Activated CD4-positive, alpha-beta T cell treated with anti-CD3 and anti-CD28 coated beads for 36 hours (primary cell): Measurements from ENCODE around the gene DAO. TPM values are rescaled to one million over a fixed set of nuclear protein-coding genes. Genes with fewer than 3 reads are reported as not detected.

Source experiments
- ATAC-seq: fragments of 200-7000 bp; cut with Tn5 transposase; one replicate; pipeline ENCODE4 v1.10.0; 2021; ENCODE audit warnings: mild to moderate bottlenecking, moderate library complexity
- CTCF ChIA-PET: fragments of 350-600 bp; sonication (Branson Sonifier 250); formaldehyde crosslinking; loops from one replicate; lab custom pipeline; 2021; ENCODE audit warnings: antibody characterized with exemption; lab: Charles Lee
- POLR2A ChIA-PET: fragments of 350-600 bp; sonication (Branson Sonifier 250); formaldehyde crosslinking; loops from one replicate; lab custom pipeline; 2021; ENCODE audit warnings: antibody characterized with exemption, inconsistent platforms; lab: Charles Lee
- DNase-seq: peaks from one replicate; pipeline ENCODE4 v3.0.0-alpha.2; 2020
- H3K27ac Mint-ChIP-seq: one replicate; pipeline ENCODE4 v1.8.0; 2021; ENCODE audit warnings: mixed read lengths
- H3K27me3 Mint-ChIP-seq: one replicate; pipeline ENCODE4 v1.8.0; 2021; ENCODE audit warnings: mixed read lengths
- H3K36me3 Mint-ChIP-seq: one replicate; pipeline ENCODE4 v1.8.0; 2021; ENCODE audit warnings: low read depth, mixed read lengths
- H3K4me1 Mint-ChIP-seq: one replicate; pipeline ENCODE4 v1.8.0; 2021; ENCODE audit warnings: mixed read lengths
- H3K4me3 Mint-ChIP-seq: one replicate; pipeline ENCODE4 v1.8.0; 2021; ENCODE audit warnings: mild to moderate bottlenecking, moderate library complexity, mixed read lengths
- H3K9me3 Mint-ChIP-seq: one replicate; pipeline ENCODE4 v1.8.0; 2021; ENCODE audit warnings: low read depth, mixed read lengths
- intact Hi-C, 2 experiments: fragments of 100-400 bp; cut with DNase I in 1 of 2; cut with micrococcal nuclease in 1 of 2; formaldehyde crosslinking; loops; one replicate each; pipeline versions ENCODE4 v1.14.2 to v1.15.1; 2022 to 2024; cut with DNase I, micrococcal nuclease
- total RNA-seq, 2 experiments: library from RNA; stranded (reverse); gene quantifications; one replicate each; pipeline ENCODE4 v1.2.3, GENCODE V29; 2021

The DAO gene
- total RNA-seq, 2 experiments from 2014 or later, result not detected

GRCh38 chr12:108849660-108850059, 30.2 kb upstream of the DAO start:
- ChIA-PET CTCF (interaction anchor here (1.1 to 1.6 kb wide), 3 partner anchors 14 to 185 kb away, joined by 3 to 5 read pairs (median 3); no protein-coding TSS in a partner anchor), POLR2A (interaction anchor here (0.6 kb wide), 1 partner anchor 69 kb away, joined by 3 read pairs; no protein-coding TSS in a partner anchor)
- Mint-ChIP-seq H3K9me3 (no peaks in the 10 kb centered on the region), H3K27ac (peak overlapping the region; percentile 55), H3K36me3 (peaks cover 35% of the 10 kb centered on the region), H3K4me1 (peaks cover 10% of the 10 kb centered on the region), H3K27me3 (no peaks in the 10 kb centered on the region), H3K4me3 (no peak overlapping the region)
- intact Hi-C loops, result loop anchor here in 1 of 2 experiments (10.0 kb wide), 1 partner anchor 1035 kb away; the partner anchor contains the start of gene GLTP
- DNase-seq (no peak), ATAC-seq (no peak)

- Mint-ChIP-seq H3K36me3 (peaks cover 39% of the 10 kb centered on the region), H3K4me3 (no peak overlapping the region), H3K4me1 (peaks cover 21% of the 10 kb centered on the region), H3K27ac (no peak overlapping the region), H3K27me3 (no peaks in the 10 kb centered on the region), H3K9me3 (peaks cover 4% of the 10 kb centered on the region)
- DNase-seq (no peak), ATAC-seq (no peak)
- ChIA-PET POLR2A (no interaction called here), CTCF (interaction anchor here (0.6 to 1.6 kb wide), 3 partner anchors 32 to 186 kb away, joined by 3 to 5 read pairs (median 3); no protein-coding TSS in a partner anchor)
- intact Hi-C loops, result loop anchor here in 1 of 2 experiments (10.0 kb wide), 1 partner anchor 1034 kb away; the partner anchor contains the start of gene GLTP
Measured at GRCh38 chr12:108850854-108851573, 28.9 kb upstream of the DAO start.

- peaks cover 28% of the 10 kb centered on the region for H3K4me1 Mint-ChIP-seq
- ATAC-seq (no peak), DNase-seq (no peak)
- no peaks in the 10 kb centered on the region for H3K27me3 Mint-ChIP-seq
- CTCF ChIA-PET, result interaction anchor here (0.6 kb wide), 3 partner anchors 31 to 865 kb away, joined by 3 read pairs; no protein-coding TSS in a partner anchor
- no peak overlapping the region for H3K4me3 Mint-ChIP-seq
- POLR2A ChIA-PET, result no interaction called here
- peaks cover 28% of the 10 kb centered on the region for H3K36me3 Mint-ChIP-seq
- peaks cover 4% of the 10 kb centered on the region for H3K9me3 Mint-ChIP-seq
- intact Hi-C loops, result loop anchor here in 1 of 2 experiments (10.0 kb wide), 1 partner anchor 1032 kb away; the partner anchor contains the start of gene GLTP
- H3K27ac Mint-ChIP-seq, result no peak overlapping the region
Measured at GRCh38 chr12:108852674-108853309, 27.1 kb upstream of the DAO start.

GRCh38 chr12:108853426-108853825, 26.5 kb upstream of the DAO start:
- no peak overlapping the region for H3K27ac Mint-ChIP-seq
- H3K9me3 Mint-ChIP-seq, result peaks cover 4% of the 10 kb centered on the region

GRCh38 chr12:108853981-108854446, 25.9 kb upstream of the DAO start:
- intact Hi-C loops, result loop anchor here in 1 of 2 experiments (10.0 kb wide), 1 partner anchor 1031 kb away; the partner anchor contains the start of gene GLTP
- peaks cover 38% of the 10 kb centered on the region for H3K4me1 Mint-ChIP-seq
- ChIA-PET POLR2A (no interaction called here), CTCF (no interaction called here)
- H3K27me3 Mint-ChIP-seq, result no peaks in the 10 kb centered on the region
- H3K4me3 Mint-ChIP-seq, result peak overlapping the region; percentile 29
- H3K9me3 Mint-ChIP-seq, result peaks cover 4% of the 10 kb centered on the region
- H3K27ac Mint-ChIP-seq, result peak overlapping the region; percentile 66
- peaks cover 19% of the 10 kb centered on the region for H3K36me3 Mint-ChIP-seq
- DNase-seq, result no peak
- ATAC-seq, result no peak

More at GRCh38 chr12:108853426-108853825, 26.5 kb upstream of the DAO start:
- H3K36me3 Mint-ChIP-seq, result peaks cover 22% of the 10 kb centered on the region
- H3K27me3 Mint-ChIP-seq, result no peaks in the 10 kb centered on the region
- H3K4me3 Mint-ChIP-seq, result no peak overlapping the region
- CTCF ChIA-PET, result no interaction called here
- no peak for ATAC-seq
- intact Hi-C loops, result loop anchor here in 1 of 2 experiments (10.0 kb wide), 1 partner anchor 1031 kb away; the partner anchor contains the start of gene GLTP
- POLR2A ChIA-PET, result interaction anchor here (0.6 kb wide), 1 partner anchor 259 kb away, joined by 5 read pairs; no protein-coding TSS in a partner anchor
- DNase-seq, result no peak
- peaks cover 32% of the 10 kb centered on the region for H3K4me1 Mint-ChIP-seq

- ChIA-PET POLR2A (no interaction called here), CTCF (no interaction called here)
- no peak for ATAC-seq
- Mint-ChIP-seq H3K9me3 (peaks cover 4% of the 10 kb centered on the region), H3K27me3 (peaks cover 2% of the 10 kb centered on the region), H3K27ac (peak overlapping the region; percentile 66), H3K4me1 (peaks cover 43% of the 10 kb centered on the region), H3K4me3 (peak overlapping the region; percentile 82), H3K36me3 (peaks cover 19% of the 10 kb centered on the region)
- intact Hi-C loops, result loop anchor here (5.0 to 10.0 kb wide), 6 partner anchors 243 to 1167 kb away; partner anchors contain the start of genes FAM222A (in 1 of the 2), GLTP (in 1 of the 2), ISCU (in 1 of the 2) and MMAB (in 1 of the 2)
- DNase-seq, result peak; percentile 25
Measured at GRCh38 chr12:108854451-108855283, 25.2 kb upstream of the DAO start.

GRCh38 chr12:108855284-108856169, 24.4 kb upstream of the DAO start:
- DNase-seq (no peak), ATAC-seq (no peak)
- H3K27ac Mint-ChIP-seq, result peak overlapping the region; percentile 73
- intact Hi-C loops, result loop anchor here (1.0 to 10.0 kb wide), 11 partner anchors 17 to 1168 kb away; partner anchors contain the start of genes FAM222A (in 1 of the 2), GLTP (in 1 of the 2), ISCU (in 1 of the 2) and MMAB (in 1 of the 2)
- H3K4me1 Mint-ChIP-seq, result peaks cover 43% of the 10 kb centered on the region
- H3K27me3 Mint-ChIP-seq, result peaks cover 2% of the 10 kb centered on the region
- H3K36me3 Mint-ChIP-seq, result peaks cover 19% of the 10 kb centered on the region
- CTCF ChIA-PET, result no interaction called here
- peak overlapping the region; percentile 82 for H3K4me3 Mint-ChIP-seq
- POLR2A ChIA-PET, result no interaction called here
- H3K9me3 Mint-ChIP-seq, result peaks cover 4% of the 10 kb centered on the region

GRCh38 chr12:108856170-108856427, 23.8 kb upstream of the DAO start:
- intact Hi-C loops, result loop anchor here (1.0 to 10.0 kb wide), 11 partner anchors 17 to 1169 kb away; partner anchors contain the start of genes FAM222A (in 1 of the 2), GLTP (in 1 of the 2), ISCU (in 1 of the 2) and MMAB (in 1 of the 2)
- Mint-ChIP-seq H3K27ac (peak overlapping the region; percentile 86), H3K4me1 (peaks cover 43% of the 10 kb centered on the region), H3K36me3 (peaks cover 18% of the 10 kb centered on the region), H3K4me3 (peak overlapping the region; percentile 82), H3K27me3 (peaks cover 2% of the 10 kb centered on the region), H3K9me3 (peaks cover 4% of the 10 kb centered on the region)
- no peak for ATAC-seq
- POLR2A ChIA-PET, result no interaction called here
- CTCF ChIA-PET, result no interaction called here
- no peak for DNase-seq

- ATAC-seq (peak; percentile 64), DNase-seq (peak; percentile 81)
- peak overlapping the region; percentile 86 for H3K27ac Mint-ChIP-seq
- ChIA-PET CTCF (no interaction called here), POLR2A (interaction anchor here (1.0 kb wide), 1 partner anchor 165 kb away, joined by 5 read pairs; no protein-coding TSS in a partner anchor)
- H3K36me3 Mint-ChIP-seq, result peaks cover 15% of the 10 kb centered on the region
- peaks cover 2% of the 10 kb centered on the region for H3K27me3 Mint-ChIP-seq
- H3K4me3 Mint-ChIP-seq, result peak overlapping the region; percentile 82
- H3K9me3 Mint-ChIP-seq, result peaks cover 4% of the 10 kb centered on the region
- peaks cover 43% of the 10 kb centered on the region for H3K4me1 Mint-ChIP-seq
- intact Hi-C loops, result loop anchor here (1.0 to 10.0 kb wide), 18 partner anchors 18 to 1169 kb away; partner anchors contain the start of genes SART3 (in 2 of the 2), ALKBH2 (in 1 of the 2), CORO1C (in 1 of the 2) and FAM222A (in 1 of the 2)
Measured at GRCh38 chr12:108856428-108857157, 23.3 kb upstream of the DAO start.
